Measurements from ENCODE around the gene CARMIL3. TPM values are rescaled to one million over a fixed set of nuclear protein-coding genes. Genes with fewer than 3 reads are reported as not detected.

The CARMIL3 gene
- total and polyA plus RNA-seq, 2 of the 4 experiments (the other 2 are of a cell fraction) = under 0.01 TPM; not detected in 1

DNA sequence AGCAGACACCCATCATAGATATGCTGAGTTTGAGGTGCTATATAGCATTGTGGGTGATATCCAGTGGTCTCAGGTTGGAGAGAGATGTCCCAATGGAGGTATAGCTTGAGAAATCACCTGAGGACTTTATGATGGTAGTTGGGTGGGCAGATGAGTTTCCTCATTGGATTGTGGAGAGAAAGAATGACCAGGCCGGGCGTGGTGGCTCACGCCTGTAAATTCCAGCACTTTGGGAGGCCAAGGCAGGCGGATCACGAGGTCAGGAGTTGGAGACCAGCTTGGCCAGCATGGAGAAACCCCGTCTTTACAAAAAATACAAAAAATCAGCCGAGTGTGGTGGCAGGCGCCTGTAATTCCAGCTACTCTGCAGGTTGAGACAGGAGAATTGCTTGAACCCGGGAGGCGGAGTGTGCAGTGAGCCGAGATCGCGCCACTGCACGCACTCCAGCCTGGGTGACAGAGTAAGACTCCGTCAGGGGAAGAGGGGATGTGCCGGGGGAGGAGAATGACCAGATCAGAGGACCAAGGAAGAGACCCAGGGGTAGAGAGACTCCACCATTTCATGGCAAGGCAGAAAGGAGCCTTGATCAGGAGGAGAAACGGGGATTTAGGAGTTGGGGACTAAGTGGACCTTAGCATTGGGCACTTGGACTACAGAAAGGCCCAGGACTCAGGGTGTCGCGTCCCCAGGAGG, 41.5 kb downstream of the CARMIL3 start (continued):
- TF ChIP-seq CHD1 (IDR thresholded peaks at IDR 0.05; ENCODE audit: low read depth, low read length) = no peak

DNA sequence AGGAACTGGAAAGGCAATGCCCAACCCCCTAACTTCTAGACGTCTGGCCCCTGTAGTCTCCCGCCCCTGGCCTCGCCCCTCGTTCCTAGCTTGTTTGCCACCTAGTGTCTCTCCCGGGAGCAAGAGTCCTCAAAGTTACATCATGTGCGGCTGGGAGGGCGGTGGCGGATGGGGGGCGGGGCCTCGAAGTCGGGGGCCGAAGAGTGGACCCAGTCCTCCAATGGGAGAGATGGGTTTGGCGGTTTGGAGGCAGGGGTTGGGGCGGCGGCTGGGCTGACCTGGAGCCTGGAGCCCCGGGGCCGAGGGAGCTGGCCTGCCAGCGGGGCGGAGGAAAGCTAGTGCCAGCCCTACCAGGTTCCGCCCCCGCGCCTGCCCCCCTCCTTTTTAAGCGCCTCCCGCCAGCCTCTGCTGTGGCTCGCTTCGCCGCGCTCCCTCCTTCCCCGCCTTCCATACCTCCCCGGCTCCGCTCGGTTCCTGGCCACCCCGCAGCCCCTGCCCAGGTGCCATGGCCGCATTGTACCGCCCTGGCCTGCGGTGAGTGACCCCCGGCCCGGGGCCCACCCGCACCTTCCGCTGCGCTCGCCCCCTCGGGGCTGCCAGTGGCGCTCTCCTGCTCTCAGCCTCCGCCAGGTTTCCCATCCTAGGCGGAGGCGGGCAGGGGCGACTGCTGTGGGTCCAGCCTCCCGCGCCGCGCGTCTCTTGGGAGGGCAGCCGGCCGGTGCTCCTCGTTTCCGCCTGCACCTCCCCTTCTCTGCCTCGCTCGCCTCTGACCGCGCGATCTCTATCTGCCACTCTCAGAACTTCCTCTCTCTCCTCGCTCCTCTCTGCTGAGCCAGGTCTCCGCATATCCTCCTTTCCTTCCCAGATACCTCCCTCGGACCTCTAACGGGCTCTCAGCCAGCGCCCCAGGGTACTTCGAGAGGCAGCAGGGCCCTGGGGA, 42.4 kb downstream of the CARMIL3 start, which contains the start of gene PCK2:
PCK2 (plus strand) TSS at position 411 of the 940 bp plus-strand sequence; CDS start at position 506, 95 bp downstream.
- H3K79me1 ChIP-seq (ENCODE audit: low read depth in 1 of 2, low read length in 2 of 2) = peaks cover 16 to 36% of the 10 kb centered on the region in 2 experiments
- peak within 1 kb of the TSS; percentile 69 for H2BK5ac ChIP-seq (ENCODE audit: low read depth, low read length, poor library complexity, severe bottlenecking)
- POLR2A ChIA-PET (ENCODE audit: unreplicated experiment) = interaction anchor here (0.5 to 0.7 kb wide), 3 partner anchors 43 to 227 kb away, joined by 3 to 7 read pairs (median 3); partner anchors contain the start of gene EMC9
- H4K8ac ChIP-seq (ENCODE audit: low read depth in 2 of 2, low read length in 2 of 2) = peak within 1 kb of the TSS; percentile 94 to 95
- H4K91ac ChIP-seq (ENCODE audit: insufficient read depth, low read depth, low read length) = peak within 1 kb of the TSS; percentile 96
- peak within 1 kb of the TSS; percentile 40; the same call in 1 of the 2 replicates for H3K18ac ChIP-seq (ENCODE audit: low read depth, low read length)
- peak; percentile 94 for ATAC-seq (ENCODE audit: low read depth)
- intact Hi-C loops (cut with micrococcal nuclease) (no loop called here), in situ Hi-C loops (cut with MboI; ENCODE audit: low sequenced_read_pairs) (loop anchor here (5.0 to 10.0 kb wide), 2 partner anchors 37 to 119 kb away; no protein-coding TSS in a partner anchor), dilution Hi-C loops (cut with HindIII; ENCODE audit: low sequenced_read_pairs, unreplicated experiment) (no loop called here)
- peak within 1 kb of the TSS; percentile 98 for H2AFZ ChIP-seq (replicated peaks; ENCODE audit: low read length, poor library complexity)
- H2AK9ac ChIP-seq (replicated peaks; ENCODE audit: low read depth, low read length, poor library complexity) = peak within 1 kb of the TSS; percentile 99
- H2BK120ac ChIP-seq (ENCODE audit: low read depth, low read length) = peak within 1 kb of the TSS; percentile 70
- H2BK15ac ChIP-seq (ENCODE audit: low read depth, low read length) = peak within 1 kb of the TSS; percentile 81
- 1% methylated on average over 24 of the region's 68 CpGs; no CpG with 5 or more reads in 1 of the 2 experiments for WGBS, 2 experiments (ENCODE audit: extremely low coverage in 2 of 2, insufficient read length in 1 of 2)
- peak within 1 kb of the TSS; percentile 85 for H2BK20ac ChIP-seq (ENCODE audit: low read depth, low read length)
- peak; percentile 88 for DNase-seq
- no peaks in the 10 kb centered on the region for H3K27me3 ChIP-seq (ENCODE audit: control insufficient read depth, insufficient read depth, low read length)
- TF ChIP-seq MAZ (IDR thresholded peaks at IDR 0.05; ENCODE audit: borderline replicate concordance, low read depth, low read length) (peak; percentile 72; the same call in 1 of the 2 replicates), CEBPB (IDR thresholded peaks at IDR 0.05; ENCODE audit: low read depth, low read length) (peak; percentile 71), NFE2L2 (IDR thresholded peaks at IDR 0.05; ENCODE audit: low read depth, low read length) (no peak), BHLHE40 (IDR thresholded peaks at IDR 0.05; ENCODE audit: low read depth, low read length) (no peak), POLR2A (IDR thresholded peaks at IDR 0.05; ENCODE audit: low read depth, low read length) (peak; percentile 89)
- TF ChIP-seq, protein P1, sequence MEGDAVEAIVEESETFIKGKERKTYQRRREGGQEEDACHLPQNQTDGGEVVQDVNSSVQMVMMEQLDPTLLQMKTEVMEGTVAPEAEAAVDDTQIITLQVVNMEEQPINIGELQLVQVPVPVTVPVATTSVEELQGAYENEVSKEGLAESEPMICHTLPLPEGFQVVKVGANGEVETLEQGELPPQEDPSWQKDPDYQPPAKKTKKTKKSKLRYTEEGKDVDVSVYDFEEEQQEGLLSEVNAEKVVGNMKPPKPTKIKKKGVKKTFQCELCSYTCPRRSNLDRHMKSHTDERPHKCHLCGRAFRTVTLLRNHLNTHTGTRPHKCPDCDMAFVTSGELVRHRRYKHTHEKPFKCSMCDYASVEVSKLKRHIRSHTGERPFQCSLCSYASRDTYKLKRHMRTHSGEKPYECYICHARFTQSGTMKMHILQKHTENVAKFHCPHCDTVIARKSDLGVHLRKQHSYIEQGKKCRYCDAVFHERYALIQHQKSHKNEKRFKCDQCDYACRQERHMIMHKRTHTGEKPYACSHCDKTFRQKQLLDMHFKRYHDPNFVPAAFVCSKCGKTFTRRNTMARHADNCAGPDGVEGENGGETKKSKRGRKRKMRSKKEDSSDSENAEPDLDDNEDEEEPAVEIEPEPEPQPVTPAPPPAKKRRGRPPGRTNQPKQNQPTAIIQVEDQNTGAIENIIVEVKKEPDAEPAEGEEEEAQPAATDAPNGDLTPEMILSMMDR (conservative IDR thresholded peaks at IDR 0.05; ENCODE audit: low read depth, low read length) = 0 out of 2 replicates have a peak, but pooled peaks have one; percentile 12
- peak within 1 kb of the TSS; percentile 69; the same call in 1 of the 2 replicates for H3K56ac ChIP-seq (ENCODE audit: extremely low read depth, insufficient read depth, low read length)
- H3K9me1 ChIP-seq (ENCODE audit: insufficient read depth, low read length) = peaks cover 13% of the 10 kb centered on the region
- CTCF ChIA-PET = interaction anchor here (0.7 to 3.4 kb wide), 4 partner anchors 13 to 37 kb away, joined by 3 to 15 read pairs (median 7); no protein-coding TSS in a partner anchor
- H3K36me3 ChIP-seq (ENCODE audit: control insufficient read depth, insufficient read depth, low read length) = peaks cover 11% of the 10 kb centered on the region; the same call in 1 of the 2 replicates
- H3K4ac ChIP-seq (ENCODE audit: low read depth, low read length) = peak within 1 kb of the TSS; percentile 90
- H3K4me3 ChIP-seq (ENCODE audit: insufficient read depth, low read depth, low read length) = peak within 1 kb of the TSS; percentile 72
- peaks cover 15% of the 10 kb centered on the region; the same call in 1 of the 2 replicates for H4K20me1 ChIP-seq (ENCODE audit: insufficient read depth, low read length)
- H3K9me3 ChIP-seq (ENCODE audit: control insufficient read depth, insufficient read depth, low read length) = no peaks in the 10 kb centered on the region
- peak within 1 kb of the TSS; percentile 47 for H4K5ac ChIP-seq (ENCODE audit: low read depth, low read length)
- H3K27ac ChIP-seq (ENCODE audit: insufficient read depth, low read length) = peak within 1 kb of the TSS; percentile 80
- peak within 1 kb of the TSS; percentile 93 for H3K14ac ChIP-seq (replicated peaks; ENCODE audit: low read depth, low read length)
- H2AK5ac ChIP-seq (ENCODE audit: low read depth, low read length) = peak within 1 kb of the TSS; percentile 97
- H3K4me1 ChIP-seq (ENCODE audit: control insufficient read depth, insufficient read depth, low read length) = peaks cover 8% of the 10 kb centered on the region
- peak within 1 kb of the TSS; percentile 91 for H3K23ac ChIP-seq (ENCODE audit: low read depth, low read length)
- H3K4me2 ChIP-seq (ENCODE audit: low read depth, low read length) = peak within 1 kb of the TSS; percentile 79
- TSS peak; percentile 76 for BruUV-seq (replicated peaks)
- peak within 1 kb of the TSS; percentile 91 for H3K9ac ChIP-seq (ENCODE audit: low read depth, low read length)

Measured in IMR-90 (cell line).